ENCODE results near the gene RERE. TPM values are rescaled to one million over a fixed set of nuclear protein-coding genes. Genes with fewer than 3 reads are reported as not detected.
A peak's percentile ranks its signal among the peaks of the same experiment; 100 is the strongest.

The RERE gene
- total RNA-seq, 1 experiment from 2014 or later: 217 TPM

GRCh38 chr1:8651236-8651890 lies 166.1 kb downstream of the RERE start:
- TF ChIP-seq TCF7L2 (IDR thresholded peaks at IDR 0.05; ENCODE audit: low read depth, low read length) (no peak), REST (IDR thresholded peaks at IDR 0.05; ENCODE audit: insufficient read depth in 1 of 2, low read depth in 2 of 2, low read length in 1 of 2) (no peak), SIN3A (IDR thresholded peaks at IDR 0.05; ENCODE audit: borderline replicate concordance, insufficient read depth, low read depth, low read length) (no peak), CTCF (IDR thresholded peaks at IDR 0.05) (no peak), POLR2AphosphoS5 (IDR thresholded peaks at IDR 0.05; ENCODE audit: low read depth, low read length) (no peak)
- no peaks in the 10 kb centered on the region for H3K36me3 ChIP-seq (ENCODE audit: control insufficient read depth, insufficient read depth, low read length)
- POLR2A ChIA-PET: interaction anchor here (0.6 kb wide), 1 partner anchor 77 kb away, joined by 19 read pairs; no protein-coding TSS in a partner anchor
- intact Hi-C loops (cut with micrococcal nuclease; ENCODE audit: unreplicated experiment): no loop called here
- no peak overlapping the region for H3K27ac ChIP-seq (ENCODE audit: low read length)
- in situ Hi-C loops (cut with HindIII; ENCODE audit: low pct_unique_long_range_greater_than_20kb, low sequenced_read_pairs): no loop called here
- peaks cover 17% of the 10 kb centered on the region for H3K4me1 ChIP-seq (ENCODE audit: control insufficient read depth, insufficient read depth, low read length)
- H3K27me3 ChIP-seq (ENCODE audit: control insufficient read depth, insufficient read depth, low read length): no peaks in the 10 kb centered on the region
- no peak for DNase-seq (ENCODE audit: low read depth, low spot score)
- no peaks in the 10 kb centered on the region for H3K9me3 ChIP-seq (ENCODE audit: control insufficient read depth, insufficient read depth, low read depth, low read length)
- BruUV-seq (replicated peaks): no TSS peak
- CTCF ChIA-PET: interaction anchor here (1.6 kb wide), 1 partner anchor 20 kb away, joined by 3 read pairs; no protein-coding TSS in a partner anchor
- no peak for ATAC-seq
- no peak overlapping the region for H3K4me3 ChIP-seq (ENCODE audit: low read depth in 2 of 2, low read length in 2 of 2)

- POLR2A ChIA-PET: no interaction called here
- no peak overlapping the region for H3K27ac ChIP-seq (ENCODE audit: low read length)
- CTCF ChIA-PET: interaction anchor here (0.6 kb wide), 1 partner anchor 933 kb away, joined by 4 read pairs; no protein-coding TSS in a partner anchor
- TF ChIP-seq REST (IDR thresholded peaks at IDR 0.05; ENCODE audit: insufficient read depth in 1 of 2, low read depth in 2 of 2, low read length in 1 of 2) (no peak), TCF7L2 (IDR thresholded peaks at IDR 0.05; ENCODE audit: low read depth, low read length) (no peak), CTCF (IDR thresholded peaks at IDR 0.05) (no peak)
- BruUV-seq (replicated peaks): TSS peak; percentile 22
- DNase-seq (ENCODE audit: low read depth, low spot score) (no peak), ATAC-seq (no peak)
- peaks cover 17% of the 10 kb centered on the region for H3K4me1 ChIP-seq (ENCODE audit: control insufficient read depth, insufficient read depth, low read length)
- no peaks in the 10 kb centered on the region for H3K27me3 ChIP-seq (ENCODE audit: control insufficient read depth, insufficient read depth, low read length)
- no peak overlapping the region for H3K4me3 ChIP-seq (ENCODE audit: low read depth in 2 of 2, low read length in 2 of 2)
- in situ Hi-C loops (cut with HindIII; ENCODE audit: low pct_unique_long_range_greater_than_20kb, low sequenced_read_pairs): no loop called here
- no peaks in the 10 kb centered on the region for H3K9me3 ChIP-seq (ENCODE audit: control insufficient read depth, insufficient read depth, low read depth, low read length)
- H3K36me3 ChIP-seq (ENCODE audit: control insufficient read depth, insufficient read depth, low read length): peaks cover 4% of the 10 kb centered on the region; the same call in 1 of the 2 replicates
- intact Hi-C loops (cut with micrococcal nuclease; ENCODE audit: unreplicated experiment): no loop called here
Measured at GRCh38 chr1:8649875-8650274, 167.6 kb downstream of the RERE start.

All from Panc1 (cell line).